Activated CD4-positive, alpha-beta T cell treated with anti-CD3 and anti-CD28 coated beads, Interleukin-2, amount 50 U/mL, for 24 hours (primary cell): ENCODE data around the gene ABLIM1.

Experiments used
- DNase-seq, 2 donors: peaks; one replicate each; pipeline ENCODE4 v3.0.0-alpha.2; 2020; ENCODE audit warnings: low read depth in 1 of 2, low spot score in 1 of 2

The ABLIM1 gene

DNA sequence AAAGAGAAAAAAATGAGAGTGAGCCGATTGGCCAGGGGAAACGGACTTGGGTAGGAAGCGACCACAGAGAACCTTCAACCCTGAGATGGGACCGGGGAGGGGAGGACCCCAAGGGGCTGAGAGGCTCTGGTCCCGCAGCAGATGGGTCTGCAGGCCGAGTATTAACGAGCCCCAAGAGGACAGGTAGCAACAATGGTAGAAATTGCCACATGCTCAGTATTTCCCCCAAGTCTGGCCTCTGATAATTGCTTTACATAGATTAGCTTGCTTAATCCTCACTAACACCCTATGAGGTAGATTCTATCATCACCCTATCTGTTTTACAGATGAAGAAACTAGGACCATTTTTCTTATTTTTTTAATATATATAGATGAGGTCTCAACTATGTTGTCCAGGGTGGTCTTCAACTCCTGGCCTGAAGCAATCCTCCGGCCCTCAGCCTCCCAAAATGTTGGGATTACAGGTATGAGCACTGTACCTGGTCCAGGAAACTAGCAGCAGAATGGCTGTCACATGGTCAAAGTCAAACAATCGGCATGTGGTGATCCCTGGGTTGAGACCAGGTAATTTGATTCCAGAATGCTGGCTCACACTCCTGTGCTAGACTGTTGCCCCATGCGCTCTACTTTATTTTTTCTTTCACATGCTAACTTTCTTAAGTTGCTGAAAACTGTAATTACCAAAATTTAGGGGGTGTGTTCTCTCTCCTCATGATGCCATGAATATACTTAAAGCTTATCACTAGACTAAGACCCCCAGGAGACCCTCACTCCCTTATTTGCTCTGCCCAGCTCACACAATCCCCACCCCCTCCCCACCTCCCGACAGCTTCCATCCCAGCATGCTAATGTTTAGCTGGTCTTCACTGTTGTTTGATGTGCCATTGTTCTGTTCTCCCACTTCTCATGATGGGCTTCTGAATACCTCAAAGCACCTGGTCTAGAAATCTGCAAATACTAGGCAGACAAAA is 185.9 kb downstream of the ABLIM1 start:
- no peak for DNase-seq

DNA sequence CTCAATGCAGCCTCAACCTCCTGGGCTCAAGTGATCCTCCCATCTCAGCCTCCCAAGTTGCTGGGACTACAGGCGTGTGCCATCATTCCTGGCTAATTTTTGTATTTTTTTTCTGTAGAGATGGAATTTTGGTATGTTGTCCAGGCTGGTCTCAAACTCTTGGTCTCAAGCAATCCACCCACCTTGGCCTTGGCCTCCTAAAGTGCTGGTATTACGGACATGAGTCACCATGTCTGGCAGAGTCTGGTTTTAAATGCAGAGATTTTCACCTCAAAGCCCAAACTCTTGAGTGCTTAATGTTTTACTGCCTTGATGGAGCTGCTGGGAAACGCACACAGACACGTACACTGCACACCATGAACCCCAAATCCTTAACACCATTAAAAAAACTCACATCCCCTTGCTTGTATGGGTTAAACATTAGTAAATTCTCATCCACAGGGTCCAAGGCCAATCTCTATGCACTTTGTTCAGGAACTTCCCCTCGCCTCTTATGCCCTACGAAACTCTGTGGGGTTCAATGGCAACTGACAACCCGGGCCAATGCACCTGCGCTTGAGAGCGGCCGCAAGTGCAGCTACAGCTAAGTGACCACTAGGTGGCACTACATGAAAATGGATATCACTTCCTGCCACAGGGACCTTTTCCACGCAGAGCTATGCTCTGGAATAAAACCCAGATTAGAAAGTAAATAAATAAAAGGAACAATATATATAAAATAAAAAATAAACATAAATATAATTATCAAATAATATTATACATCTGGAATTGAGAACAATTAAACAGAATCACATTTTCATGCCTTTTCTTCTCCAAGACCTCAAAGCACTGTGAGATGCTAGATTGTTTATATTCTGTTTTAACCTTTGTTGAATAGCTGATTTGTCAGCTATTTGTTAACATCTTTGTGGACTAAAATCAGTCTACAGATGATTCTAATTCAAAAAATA is 186.8 kb downstream of the ABLIM1 start:
- peak; percentile 28 to 76 for DNase-seq

DNA sequence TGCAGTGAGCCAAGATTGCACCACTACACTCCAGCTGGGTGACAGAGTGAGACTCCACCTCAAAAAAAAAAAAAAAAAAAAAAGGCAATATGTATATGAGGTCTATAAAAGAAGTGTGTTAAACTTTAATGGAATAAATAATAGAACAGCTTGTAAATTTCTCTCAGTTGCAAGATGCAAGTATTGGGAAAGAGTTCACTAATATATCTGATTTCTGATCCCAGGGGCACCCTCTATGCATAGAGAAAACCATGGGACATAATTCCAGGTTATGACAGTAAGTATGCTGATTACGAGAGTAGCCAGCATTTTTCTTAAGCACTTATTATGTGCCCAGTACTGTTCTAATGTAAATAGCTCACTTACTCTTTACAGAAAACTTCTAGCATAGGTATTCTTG is 187.7 kb downstream of the ABLIM1 start:
- no peak for DNase-seq

DNA sequence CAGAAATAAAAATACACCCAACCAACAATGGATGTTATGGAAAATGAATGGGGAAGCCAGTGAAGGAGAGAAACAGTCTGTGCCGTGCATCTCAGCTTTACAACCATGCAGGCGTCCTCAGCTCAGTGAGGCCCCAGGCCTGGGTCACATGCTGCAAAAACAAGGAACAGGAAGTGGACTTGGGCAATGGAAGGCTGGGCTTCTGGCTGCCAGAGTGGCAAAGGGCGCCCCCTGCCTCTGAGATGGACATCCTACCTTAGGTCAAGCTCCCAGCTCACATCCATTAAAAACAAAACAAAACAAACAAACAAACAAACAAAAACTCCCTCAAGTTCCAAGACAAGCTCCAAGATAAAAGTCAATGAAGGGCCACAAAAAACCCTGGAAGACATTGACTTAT is 199.1 kb downstream of the ABLIM1 start:
- no peak for DNase-seq

DNA sequence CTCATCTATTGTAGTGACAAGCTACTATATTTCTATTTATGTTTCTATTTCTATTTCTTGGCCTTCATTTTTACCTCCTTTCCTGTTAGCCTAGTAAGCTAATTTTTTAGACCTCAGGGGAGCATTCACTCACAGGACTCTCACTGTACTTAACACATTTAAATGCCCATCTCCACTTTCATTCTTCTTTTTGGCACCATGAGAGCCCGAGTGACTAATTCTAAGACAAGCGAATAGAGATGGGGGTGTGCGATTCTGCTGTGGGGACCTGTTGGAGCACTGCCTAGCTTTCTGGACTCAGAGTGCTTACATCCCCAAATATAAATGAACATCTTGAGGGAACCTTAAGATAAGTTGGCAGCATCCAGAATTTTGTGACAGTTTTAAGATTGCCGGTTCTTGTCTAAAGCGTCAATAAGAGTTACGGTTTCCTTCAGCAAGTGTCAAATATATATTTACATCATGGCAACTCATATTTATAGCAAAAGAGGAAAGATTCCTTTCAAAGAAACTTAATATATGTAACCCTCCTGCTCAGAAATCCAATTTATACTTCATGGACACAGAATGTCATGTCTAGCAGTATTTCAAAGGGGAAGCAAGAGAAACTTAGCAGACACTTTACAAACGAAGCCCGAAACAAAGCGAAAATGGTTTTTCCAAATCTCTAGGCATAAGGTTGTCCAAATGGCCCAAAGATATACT is 199.7 kb downstream of the ABLIM1 start:
- no peak for DNase-seq

DNA sequence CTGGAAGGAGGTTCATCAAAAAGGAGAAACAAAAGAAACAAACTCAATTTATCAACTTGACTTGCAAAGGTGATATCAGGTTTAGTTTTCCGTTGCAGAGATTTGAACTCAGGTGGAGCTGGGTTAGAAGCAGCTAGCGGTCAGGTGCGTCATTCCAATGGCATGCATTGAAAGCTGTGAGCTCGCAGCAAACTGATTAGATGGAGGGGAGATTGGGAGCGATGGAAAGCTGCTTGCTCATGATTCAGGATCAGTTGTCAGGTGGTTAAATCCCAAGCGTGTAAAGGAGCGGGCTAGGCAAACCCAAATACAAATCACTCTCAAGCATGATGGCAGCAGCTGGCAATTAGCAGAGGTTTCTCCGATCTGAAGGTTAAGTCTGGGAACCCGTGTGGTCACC is 204.5 kb downstream of the ABLIM1 start:
- no peak for DNase-seq

DNA sequence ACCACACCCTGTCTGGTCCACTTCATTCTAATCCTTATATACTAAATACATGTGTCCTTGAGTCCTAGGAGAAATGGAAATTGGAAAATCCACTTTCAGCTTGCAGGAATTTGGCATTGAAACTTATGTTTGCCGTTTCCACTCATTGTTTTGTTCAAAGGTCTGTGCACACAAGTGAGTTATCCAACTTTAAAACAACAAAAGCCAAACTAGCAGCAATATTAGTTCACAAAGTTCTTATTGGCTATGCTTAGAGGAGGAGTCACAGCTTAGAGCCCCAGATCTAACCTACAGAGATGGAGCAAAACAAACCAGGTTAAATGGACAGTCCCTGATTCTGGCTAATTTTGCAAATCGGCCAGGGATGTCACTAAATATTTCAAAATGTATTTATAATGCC is 209.2 kb downstream of the ABLIM1 start:
- DNase-seq, result no peak

DNA sequence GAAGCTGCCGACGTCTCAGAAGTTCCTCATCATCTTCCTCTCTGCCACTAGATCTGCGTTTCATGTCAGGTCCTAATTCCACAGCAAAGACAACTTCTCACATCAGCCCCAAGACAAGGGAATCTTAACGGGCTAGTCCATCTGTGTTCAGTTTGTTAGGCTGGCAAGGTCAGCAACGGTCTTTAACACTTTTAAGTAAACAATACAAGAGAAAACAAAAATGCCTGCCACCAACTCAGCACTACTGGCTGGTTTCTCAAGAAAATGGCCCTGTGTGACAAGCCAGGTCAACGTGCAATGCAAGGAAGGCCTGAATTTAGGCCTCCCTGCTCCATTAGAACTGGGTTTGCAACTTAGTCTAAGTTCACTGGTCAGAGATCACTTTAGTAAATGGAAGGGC is 212.7 kb downstream of the ABLIM1 start:
- no peak for DNase-seq

DNA sequence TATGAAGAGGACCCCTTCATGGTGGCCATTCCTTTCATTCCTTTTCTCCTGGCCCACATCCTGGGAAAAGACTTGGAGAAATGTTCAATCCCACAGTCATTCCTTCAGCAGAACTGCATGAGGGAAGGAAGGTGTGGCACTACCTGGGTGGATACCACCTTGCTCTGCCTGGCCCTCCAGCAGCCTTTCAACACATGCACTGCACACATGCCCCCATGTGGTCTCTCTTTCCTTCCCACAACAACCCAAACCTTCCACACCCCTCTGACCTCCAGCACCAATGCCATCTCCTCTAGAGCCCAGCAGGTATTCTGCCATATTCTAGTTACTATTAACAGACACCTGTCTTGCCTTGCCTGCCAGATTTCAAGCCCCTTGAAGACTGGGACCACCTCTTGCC is 213.3 kb downstream of the ABLIM1 start:
- no peak for DNase-seq

DNA sequence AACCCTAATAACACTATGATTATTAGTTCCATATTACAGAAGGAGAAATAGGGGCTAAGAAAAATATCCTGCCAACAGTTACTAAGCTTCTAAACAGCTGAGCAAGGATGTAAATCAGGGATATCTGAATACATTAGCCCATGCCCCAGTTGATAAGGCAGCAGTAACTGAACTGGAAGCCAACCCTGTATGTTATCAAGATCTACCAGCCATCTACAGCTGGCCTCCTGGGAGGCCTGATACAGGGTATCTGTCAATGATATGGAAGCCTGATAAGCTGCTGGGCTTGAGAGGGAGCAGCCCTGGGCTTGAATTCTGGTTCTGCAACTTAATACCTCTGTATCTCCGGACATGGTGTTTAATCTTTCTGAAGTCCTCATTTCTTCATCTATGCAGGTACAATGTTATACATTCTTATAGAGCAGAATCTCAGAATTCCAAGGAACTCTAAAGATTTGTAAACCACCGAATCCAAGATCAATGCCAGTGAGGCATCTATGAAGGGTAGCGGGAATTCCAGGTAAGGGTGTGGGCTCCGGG is 215.9 kb downstream of the ABLIM1 start:
- no peak for DNase-seq

DNA sequence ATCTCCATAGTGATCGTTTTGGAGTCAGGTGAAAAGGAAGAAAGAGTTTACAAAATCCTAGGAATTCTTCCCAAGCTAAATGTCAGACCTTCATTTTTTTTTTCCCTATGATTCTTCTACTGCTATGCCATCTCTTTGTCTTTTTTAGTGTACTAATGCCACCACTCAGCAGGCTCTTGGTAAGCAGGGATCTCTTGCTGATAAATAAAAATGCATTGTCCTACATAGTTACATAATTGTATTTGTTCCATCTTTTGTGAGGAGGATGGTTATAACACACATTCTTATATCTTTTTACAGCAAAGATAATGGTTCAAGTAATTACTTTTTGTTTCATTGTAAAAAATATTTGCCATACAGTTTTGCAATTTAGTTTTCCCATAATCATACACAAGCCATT is 217.0 kb downstream of the ABLIM1 start:
- no peak for DNase-seq

DNA sequence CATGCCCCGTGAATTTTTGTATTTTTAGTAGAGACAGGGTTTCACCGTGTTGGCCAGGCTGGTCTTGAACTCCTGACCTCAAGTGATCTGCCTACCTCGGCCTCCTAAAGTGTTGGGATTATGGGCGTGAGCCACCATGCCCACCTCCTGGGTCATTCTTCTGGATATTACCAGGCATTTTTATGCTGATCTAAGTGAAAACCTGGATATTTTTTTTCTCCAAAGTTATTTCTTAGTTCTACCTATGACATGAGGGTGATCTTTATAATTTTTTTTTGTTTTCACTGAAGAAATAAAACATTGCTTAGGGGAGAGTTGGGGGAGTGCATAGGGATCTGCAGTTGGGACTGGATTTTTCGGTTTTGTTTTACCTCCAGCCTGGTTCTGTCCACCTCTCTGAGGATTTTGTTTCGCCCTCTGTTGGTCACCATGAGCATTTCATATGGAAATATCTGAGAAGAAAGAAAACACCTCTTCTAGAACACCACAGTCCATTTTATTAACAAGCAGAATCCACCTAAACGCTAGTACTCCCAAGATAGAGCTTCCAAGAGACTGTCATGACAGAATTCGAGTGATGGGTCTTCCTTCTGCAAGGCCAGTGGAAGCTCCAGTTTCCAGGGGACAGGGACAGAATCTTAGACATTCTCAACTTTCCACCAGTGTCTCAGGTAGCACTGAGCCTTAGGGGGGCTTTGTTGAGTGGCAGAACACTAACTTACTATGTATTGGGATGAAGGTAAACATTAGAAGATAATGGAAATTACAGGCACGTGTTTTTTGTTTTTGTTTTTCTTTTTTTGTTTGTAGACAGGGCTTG is 220.4 kb downstream of the ABLIM1 start:
- DNase-seq, result no peak

DNA sequence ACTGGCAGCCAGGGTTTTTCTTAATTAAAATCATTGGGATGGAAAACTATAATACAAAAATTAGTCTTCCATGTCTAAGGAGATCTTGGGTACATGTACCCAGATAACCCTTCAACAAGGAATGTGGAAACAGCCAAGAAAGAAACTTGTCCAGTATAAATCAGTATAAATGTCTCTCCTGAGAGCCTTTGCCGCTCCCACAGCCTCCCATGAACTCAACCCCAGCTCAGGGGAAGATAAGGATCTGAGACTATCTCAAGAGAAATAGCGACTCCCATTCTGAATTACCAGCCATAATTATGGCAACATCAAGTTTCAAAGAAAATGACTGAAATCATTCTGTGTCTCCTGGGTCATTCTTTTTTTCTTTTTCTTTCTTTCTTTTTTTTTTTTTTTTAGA is 221.1 kb downstream of the ABLIM1 start:
- DNase-seq, result no peak

DNA sequence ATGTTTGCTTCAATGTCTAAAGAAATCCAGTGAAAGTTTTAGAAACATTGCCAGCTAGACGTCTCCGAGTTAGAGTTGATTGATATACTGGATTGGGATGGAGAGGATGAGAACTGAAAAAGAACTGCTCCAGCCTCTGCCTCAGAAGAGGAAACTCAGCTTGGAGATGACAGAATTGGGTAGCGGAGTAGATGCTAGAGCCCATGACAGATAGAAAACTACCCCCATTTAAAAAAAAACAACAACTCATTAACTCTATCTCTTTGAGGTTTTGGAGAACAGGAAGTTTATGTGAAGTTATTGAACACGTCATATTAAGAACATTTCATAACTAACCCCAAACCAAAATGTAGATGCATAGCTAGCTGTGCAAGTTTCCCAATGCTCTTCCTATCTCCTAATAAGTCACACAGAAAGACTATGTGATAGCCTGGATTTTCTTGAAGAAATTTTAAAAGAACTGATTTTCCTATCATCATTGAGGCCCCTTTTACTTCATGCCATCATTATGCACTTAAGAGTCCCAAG is 225.4 kb downstream of the ABLIM1 start:
- no peak for DNase-seq

DNA sequence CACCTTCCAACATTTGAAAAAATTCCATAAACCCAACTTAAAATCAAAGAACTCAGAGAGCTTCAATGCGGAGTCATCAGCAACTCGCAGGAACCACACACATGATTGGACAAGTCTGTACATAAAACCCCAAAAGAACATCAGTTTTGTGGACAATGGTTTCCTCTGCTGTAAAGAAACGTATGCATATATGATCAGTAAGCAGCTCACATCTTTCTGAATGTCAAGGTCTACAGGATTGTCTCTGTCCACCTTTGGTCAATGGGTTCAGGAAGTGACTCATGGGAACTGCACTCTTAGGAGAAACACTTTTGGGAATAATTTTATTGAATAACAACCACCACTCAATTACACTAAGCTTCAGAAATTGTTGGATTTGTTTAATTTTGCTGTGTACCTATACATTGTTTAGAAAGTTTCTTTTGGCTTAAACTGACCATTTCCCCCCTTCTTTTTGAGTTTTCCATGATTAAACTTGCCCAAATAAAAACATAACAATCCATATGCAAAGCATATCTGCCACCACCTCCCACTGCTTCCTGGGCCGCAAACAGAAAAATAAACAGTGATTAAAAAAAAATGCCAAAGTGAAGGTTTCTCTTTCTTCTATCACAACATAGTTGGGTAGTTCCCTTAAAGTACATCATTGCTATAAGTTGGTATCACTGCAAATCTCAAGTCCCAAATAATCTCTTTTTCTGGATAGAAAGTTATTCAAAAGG is 226.5 kb downstream of the ABLIM1 start:
- no peak for DNase-seq

DNA sequence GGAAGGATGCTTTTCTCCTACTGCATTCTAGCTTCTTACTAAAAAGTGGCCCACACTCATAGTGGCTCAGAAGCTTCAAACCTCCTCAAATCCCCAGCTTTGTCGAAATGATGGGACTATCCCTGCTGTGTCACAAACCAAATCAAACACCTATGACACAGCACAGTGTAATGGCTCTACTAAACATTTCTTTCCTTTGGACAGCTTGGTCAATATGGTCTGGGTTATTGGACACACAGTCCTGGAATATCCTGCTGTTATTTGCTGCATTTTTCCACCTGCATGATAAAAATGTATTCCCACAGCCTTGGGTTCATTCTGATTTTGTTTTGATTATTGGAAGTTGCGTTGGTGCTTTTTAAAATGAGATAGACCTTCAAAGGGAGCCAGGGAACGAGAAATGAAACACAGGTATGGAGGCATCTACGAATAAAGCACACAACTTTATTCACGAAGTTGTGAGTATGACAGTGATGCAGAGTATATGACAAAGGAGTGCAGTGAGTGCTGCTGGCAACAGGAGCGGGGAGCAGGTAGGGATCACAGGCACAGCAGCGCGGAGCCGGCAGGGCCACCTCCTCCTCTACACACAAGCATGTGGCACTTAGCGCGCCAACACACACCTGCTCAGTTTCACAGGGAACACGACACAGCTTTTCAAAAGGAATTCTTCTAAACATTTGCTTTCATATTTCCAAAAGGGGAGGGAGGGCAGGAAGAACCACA is 227.2 kb downstream of the ABLIM1 start:
- DNase-seq, result no peak

DNA sequence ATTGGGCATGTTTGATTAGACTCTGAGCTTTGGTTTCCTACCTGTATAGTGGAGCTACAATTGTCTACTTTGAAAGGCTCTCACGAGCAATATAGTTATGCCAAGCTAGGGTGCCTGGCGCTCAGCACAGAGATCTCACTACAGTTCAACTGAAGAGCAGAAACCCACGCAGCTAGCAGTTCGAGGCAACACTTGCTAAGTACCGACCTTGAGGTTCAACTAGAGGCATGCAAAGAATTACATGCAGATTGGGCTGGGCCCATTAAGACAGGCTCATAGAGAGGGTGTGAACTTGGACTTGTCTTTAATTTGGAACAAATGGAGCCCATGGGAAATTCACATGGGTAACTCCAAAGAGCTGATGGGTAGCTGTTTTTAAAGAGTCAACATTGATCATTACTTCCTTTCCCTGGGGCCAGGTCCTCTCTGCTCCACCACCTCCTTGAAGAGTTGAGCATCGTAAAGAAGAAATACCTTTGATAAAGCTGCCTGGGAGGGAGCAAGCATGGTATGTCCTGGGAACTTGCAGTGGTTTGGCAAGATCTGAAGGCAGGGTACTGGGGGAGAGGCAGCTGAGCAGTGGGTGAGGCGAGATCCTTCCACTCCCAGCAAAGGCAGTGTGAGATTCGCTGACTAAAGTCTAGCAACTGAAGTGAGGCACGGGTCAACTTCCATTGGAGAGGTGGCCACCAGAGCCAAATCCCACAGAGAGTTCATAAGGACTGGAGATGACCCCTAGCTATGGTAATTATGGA is 228.3 kb downstream of the ABLIM1 start:
- no peak for DNase-seq
